SKM-1 treated with dmso at 0.1 percent for 144 hours (cell line): ENCODE results near the gene PIKFYVE.

Source experiments
- DNase-seq: peaks from one replicate; lab custom pipeline; 2025; ENCODE audit not compliant: unreplicated experiment; lab: John Stamatoyannopoulos, UW

PIKFYVE gene

DNA sequence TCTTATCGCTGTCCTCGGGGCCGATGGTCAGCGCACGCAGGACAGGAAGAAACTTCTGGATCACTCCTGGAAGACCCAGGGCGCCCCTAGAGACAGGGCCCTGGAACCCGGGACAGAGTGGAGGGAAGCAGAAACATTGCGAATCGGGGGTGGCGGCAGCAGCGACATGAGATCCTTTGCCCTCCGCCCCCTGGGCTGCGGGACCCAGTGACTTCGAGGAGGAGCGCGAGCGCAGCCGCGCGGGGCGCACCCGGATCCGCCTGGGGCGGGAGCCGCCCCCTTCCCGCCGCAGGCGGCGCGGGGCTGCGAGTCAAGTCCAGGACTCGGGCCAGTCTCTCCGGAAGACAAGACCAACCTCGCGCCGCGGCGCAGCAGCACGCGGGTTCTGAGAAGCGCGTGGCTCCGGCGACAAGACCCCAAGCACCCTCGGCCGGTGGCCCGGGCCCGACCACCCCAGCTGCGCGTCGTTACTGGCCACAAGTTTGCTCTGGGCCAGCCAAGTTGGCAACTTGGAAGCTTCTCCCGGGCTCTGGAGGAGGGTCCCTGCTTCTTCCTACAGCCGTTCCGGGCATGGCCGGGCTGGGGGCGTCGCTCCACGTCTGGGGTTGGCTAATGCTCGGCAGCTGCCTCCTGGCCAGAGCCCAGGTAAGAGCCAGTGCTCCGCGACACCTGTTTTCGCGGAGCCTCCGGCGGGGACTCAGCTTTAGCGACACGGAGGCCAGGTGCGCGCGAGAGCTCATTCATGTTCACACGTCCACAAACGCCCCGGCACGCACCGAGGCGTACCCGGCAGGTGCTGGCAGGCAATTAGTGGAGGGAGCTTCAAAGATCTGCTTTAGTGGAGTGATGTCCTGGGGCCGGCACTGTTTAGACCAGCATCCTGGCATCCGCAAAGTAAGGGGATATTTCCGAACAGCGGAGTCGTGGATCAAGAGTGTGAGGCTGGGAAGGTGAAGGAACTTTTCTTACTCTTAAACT lies 140.7 kb downstream of the PIKFYVE start, which contains the start of gene PTH2R:
Gene PTH2R (plus strand): TSS at position 319 of the 978 bp plus-strand sequence. CDS start 252 bp downstream, at position 571.
- no peak for DNase-seq

DNA sequence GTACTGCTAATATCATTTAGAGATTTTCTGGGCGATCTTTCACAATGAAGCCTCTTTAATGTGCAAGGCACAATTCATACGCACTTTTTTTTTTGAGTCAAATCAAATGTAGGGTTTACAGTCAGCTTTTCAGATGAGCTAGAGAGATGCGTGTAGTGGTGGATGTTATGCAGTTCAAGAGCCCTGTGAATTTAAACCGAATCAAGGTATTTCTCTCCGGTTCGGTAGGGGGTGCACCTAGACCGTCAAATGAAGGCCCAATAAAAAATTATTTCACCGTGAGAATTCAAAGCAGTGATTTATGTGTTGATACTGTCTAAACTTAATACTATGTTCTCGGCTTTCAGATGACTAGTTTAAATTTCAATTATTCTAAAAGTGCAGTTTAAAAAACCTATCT lies 141.6 kb downstream of the PIKFYVE start:
- DNase-seq = no peak
